Subcutaneous adipose tissue (tissue), 4 donors: ENCODE data around the gene RLIM. TPM values are rescaled to one million over a fixed set of nuclear protein-coding genes. Genes with fewer than 3 reads are reported as not detected.

Experiments
- CTCF ChIP-seq: fragments of 450-650 bp; IDR thresholded peaks from one replicate; pipeline ENCODE4 v1.5.1; 2016; ENCODE audit warnings: low read depth, mild to moderate bottlenecking, control low read depth, antibody characterized with exemption, moderate library complexity
- total RNA-seq, 4 donors: library from RNA; depleted of rRNA; stranded (reverse); fragments of >200 nt; gene quantifications; one replicate each; pipeline ENCODE4 v1.1.0, GENCODE V29; 2016

Gene RLIM
- total RNA-seq, 4 donors from 2014 or later: 31.4 to 42.1 (median 33.3) TPM

- TF ChIP-seq CTCF: no peak
Observed at GRCh38 chrX:74535408-74536151, 78.8 kb downstream of the RLIM start.

Other genes with a start within 250 kb of the RLIM start
- gene SLC16A2, start 193.1 kb downstream of the RLIM start, total RNA-seq: 10 to 100 TPM in 2 of 4 donors, 1 to 10 TPM in 2; 5.3 to 15.0 (median 8.4) TPM